Measurements from ENCODE around the gene IQSEC1.

The IQSEC1 gene

GRCh38 chr3:13015286-13016082 is 57.7 kb downstream of the IQSEC1 start:
- DNase-seq (ENCODE audit: low read depth), result no peak

- no peak for DNase-seq (ENCODE audit: low read depth)
These were observed 58.4 kb downstream of the IQSEC1 start for GRCh38 chr3:13014755-13015285.

- no peak for DNase-seq (ENCODE audit: low read depth)
These were observed 59.1 kb downstream of the IQSEC1 start for GRCh38 chr3:13013994-13014754.

- no peak for DNase-seq (ENCODE audit: low read depth)
These were observed 59.7 kb downstream of the IQSEC1 start for GRCh38 chr3:13013566-13013965.

- DNase-seq (ENCODE audit: low read depth), result no peak
These were observed 60.1 kb downstream of the IQSEC1 start for GRCh38 chr3:13013151-13013561.

- DNase-seq (ENCODE audit: low read depth), result no peak
These were observed 61.0 kb downstream of the IQSEC1 start for GRCh38 chr3:13012221-13012691.

GRCh38 chr3:13011573-13012220 is 61.5 kb downstream of the IQSEC1 start:
- peak; percentile 76 for DNase-seq (ENCODE audit: low read depth)

- no peak for DNase-seq (ENCODE audit: low read depth)
These were observed 62.3 kb downstream of the IQSEC1 start for GRCh38 chr3:13010780-13011572.

GRCh38 chr3:13009946-13010315 is 63.3 kb downstream of the IQSEC1 start:
- no peak for DNase-seq (ENCODE audit: low read depth)

- no peak for DNase-seq (ENCODE audit: low read depth)
These were observed 63.9 kb downstream of the IQSEC1 start for GRCh38 chr3:13009132-13009945.

- DNase-seq (ENCODE audit: low read depth), result no peak
These were observed 64.9 kb downstream of the IQSEC1 start for GRCh38 chr3:13008155-13008995.

- DNase-seq (ENCODE audit: low read depth), result no peak
These were observed 65.8 kb downstream of the IQSEC1 start for GRCh38 chr3:13007251-13007941.

GRCh38 chr3:13006216-13006990 is 66.8 kb downstream of the IQSEC1 start:
- no peak for DNase-seq (ENCODE audit: low read depth)

- no peak for DNase-seq (ENCODE audit: low read depth)
These were observed 67.9 kb downstream of the IQSEC1 start for GRCh38 chr3:13005301-13005700.

GRCh38 chr3:13004376-13004775 is 68.9 kb downstream of the IQSEC1 start:
- DNase-seq (ENCODE audit: low read depth), result no peak

- DNase-seq (ENCODE audit: low read depth), result no peak
These were observed 69.6 kb downstream of the IQSEC1 start for GRCh38 chr3:13003608-13004007.

GRCh38 chr3:13002398-13003124 is 70.7 kb downstream of the IQSEC1 start:
- DNase-seq (ENCODE audit: low read depth), result no peak
